Mucosa of rectum (tissue), 2 donors: ENCODE data around the gene CACNB2.

Experiments used
- H3K27ac ChIP-seq, 2 donors: one replicate each; pipeline ENCODE4 v1.7.0; 2013; ENCODE audit warnings: inconsistent platforms in 2 of 2, low read depth in 2 of 2, low read length in 2 of 2
- H3K27me3 ChIP-seq, 2 donors: one replicate each; pipeline ENCODE4 v1.7.0; 2013; ENCODE audit warnings: low read length in 2 of 2; ENCODE audit not compliant: control insufficient read depth in 2 of 2, insufficient read depth in 2 of 2
- H3K36me3 ChIP-seq, 2 donors: one replicate each; pipeline ENCODE4 v1.7.0; 2013; ENCODE audit warnings: low read length in 2 of 2; ENCODE audit not compliant: control insufficient read depth in 2 of 2, insufficient read depth in 2 of 2
- H3K4me1 ChIP-seq, 2 donors: one replicate each; pipeline ENCODE4 v1.7.0; 2013; ENCODE audit warnings: low read length in 2 of 2, mild to moderate bottlenecking in 1 of 2; ENCODE audit not compliant: control insufficient read depth in 2 of 2, insufficient read depth in 2 of 2
- H3K4me3 ChIP-seq, 2 donors: one replicate each; pipeline ENCODE4 v1.7.0; 2013; ENCODE audit warnings: low read length in 2 of 2
- H3K9ac ChIP-seq, 2 donors: one replicate each; pipeline ENCODE4 v1.7.0; 2013; ENCODE audit warnings: low read length in 2 of 2, low read depth in 1 of 2, mild to moderate bottlenecking in 1 of 2
- H3K9me3 ChIP-seq, 2 donors: one replicate each; pipeline ENCODE4 v1.7.0; 2013; ENCODE audit warnings: low read length in 2 of 2; ENCODE audit not compliant: control insufficient read depth in 2 of 2
- donor health status: healthy.
- donor health status: Normal muscosa, but diverticular disease.

Gene CACNB2

GRCh38 chr10:18343573-18343972 is 203.3 kb downstream of the CACNB2 start:
- H3K4me3 ChIP-seq, result no peak overlapping the region
- no peaks in the 10 kb centered on the region for H3K4me1 ChIP-seq
- H3K9me3 ChIP-seq, result no peaks in the 10 kb centered on the region
- H3K27me3 ChIP-seq, result no peaks in the 10 kb centered on the region
- no peak overlapping the region for H3K27ac ChIP-seq
- H3K36me3 ChIP-seq, result no peaks in the 10 kb centered on the region
- H3K9ac ChIP-seq, result no peak overlapping the region

- Histone ChIP-seq H3K4me1 (no peaks in the 10 kb centered on the region), H3K36me3 (no peaks in the 10 kb centered on the region), H3K9ac (no peak overlapping the region), H3K4me3 (no peak overlapping the region), H3K27me3 (no peaks in the 10 kb centered on the region), H3K9me3 (no peaks in the 10 kb centered on the region), H3K27ac (no peak overlapping the region)
Observed at GRCh38 chr10:18345308-18345707, 205.1 kb downstream of the CACNB2 start.

GRCh38 chr10:18350340-18350739 is 210.1 kb downstream of the CACNB2 start:
- Histone ChIP-seq H3K36me3 (no peaks in the 10 kb centered on the region), H3K9ac (no peak overlapping the region), H3K4me1 (no peaks in the 10 kb centered on the region), H3K27ac (no peak overlapping the region), H3K9me3 (no peaks in the 10 kb centered on the region), H3K27me3 (no peaks in the 10 kb centered on the region), H3K4me3 (no peak overlapping the region)

GRCh38 chr10:18351421-18351820 is 211.2 kb downstream of the CACNB2 start:
- Histone ChIP-seq H3K4me1 (no peaks in the 10 kb centered on the region), H3K9ac (no peak overlapping the region), H3K36me3 (no peaks in the 10 kb centered on the region), H3K27me3 (no peaks in the 10 kb centered on the region), H3K27ac (no peak overlapping the region), H3K9me3 (no peaks in the 10 kb centered on the region), H3K4me3 (no peak overlapping the region)

- H3K27me3 ChIP-seq, result no peaks in the 10 kb centered on the region
- no peaks in the 10 kb centered on the region for H3K36me3 ChIP-seq
- no peak overlapping the region for H3K4me3 ChIP-seq
- no peaks in the 10 kb centered on the region for H3K9me3 ChIP-seq
- H3K9ac ChIP-seq, result no peak overlapping the region
- H3K27ac ChIP-seq, result no peak overlapping the region
- H3K4me1 ChIP-seq, result no peaks in the 10 kb centered on the region
Observed at GRCh38 chr10:18352175-18352574, 212.0 kb downstream of the CACNB2 start.

- peaks cover 0 to 10% of the 10 kb centered on the region in 2 donors for H3K4me1 ChIP-seq
- peak overlapping the region; percentile 46 to 60 for H3K27ac ChIP-seq
- H3K9ac ChIP-seq, result no peak overlapping the region
- H3K4me3 ChIP-seq, result no peak overlapping the region
- no peaks in the 10 kb centered on the region for H3K36me3 ChIP-seq
- H3K27me3 ChIP-seq, result no peaks in the 10 kb centered on the region
- no peaks in the 10 kb centered on the region for H3K9me3 ChIP-seq
Observed at GRCh38 chr10:18359812-18360211, 219.6 kb downstream of the CACNB2 start.

- H3K36me3 ChIP-seq, result no peaks in the 10 kb centered on the region
- H3K27me3 ChIP-seq, result no peaks in the 10 kb centered on the region
- no peak overlapping the region for H3K4me3 ChIP-seq
- H3K27ac ChIP-seq, result no peak overlapping the region
- no peaks in the 10 kb centered on the region for H3K9me3 ChIP-seq
- H3K4me1 ChIP-seq, result peaks cover 0 to 10% of the 10 kb centered on the region in 2 donors
- H3K9ac ChIP-seq, result no peak overlapping the region
Observed at GRCh38 chr10:18362892-18363291, 222.7 kb downstream of the CACNB2 start.

- H3K9ac ChIP-seq, result no peak overlapping the region
- no peak overlapping the region for H3K27ac ChIP-seq
- no peaks in the 10 kb centered on the region for H3K9me3 ChIP-seq
- no peaks in the 10 kb centered on the region for H3K27me3 ChIP-seq
- H3K4me1 ChIP-seq, result peaks cover 0 to 8% of the 10 kb centered on the region in 2 donors
- H3K4me3 ChIP-seq, result no peak overlapping the region
- H3K36me3 ChIP-seq, result no peaks in the 10 kb centered on the region
Observed at GRCh38 chr10:18364987-18365775, 225.0 kb downstream of the CACNB2 start.

GRCh38 chr10:18367840-18368239 is 227.6 kb downstream of the CACNB2 start:
- Histone ChIP-seq H3K4me3 (no peak overlapping the region), H3K9me3 (no peaks in the 10 kb centered on the region), H3K36me3 (no peaks in the 10 kb centered on the region), H3K4me1 (no peaks in the 10 kb centered on the region), H3K27ac (no peak overlapping the region), H3K27me3 (no peaks in the 10 kb centered on the region), H3K9ac (no peak overlapping the region)

- H3K27me3 ChIP-seq, result no peaks in the 10 kb centered on the region
- H3K27ac ChIP-seq, result no peak overlapping the region
- H3K9me3 ChIP-seq, result no peaks in the 10 kb centered on the region
- H3K36me3 ChIP-seq, result no peaks in the 10 kb centered on the region
- no peaks in the 10 kb centered on the region for H3K4me1 ChIP-seq
- H3K4me3 ChIP-seq, result no peak overlapping the region
- no peak overlapping the region for H3K9ac ChIP-seq
Observed at GRCh38 chr10:18368273-18368672, 228.0 kb downstream of the CACNB2 start.
